RWPE2 (cell line): Measurements from ENCODE around the gene CASK.

Source experiments
- ATAC-seq: fragments of 200-7000 bp; cut with Tn5 transposase; 3 replicates; pipeline ENCODE4 v1.9.1; 2021; ENCODE audit warnings: low read depth
- DNase-seq: peaks from one replicate; pipeline ENCODE4 v3.0.0-alpha.2; 2020; ENCODE audit warnings: low spot score
- H3K27ac ChIP-seq: fragments of 450-650 bp; 2 replicates; pipeline ENCODE4 v1.5.1; 2017; ENCODE audit warnings: mild to moderate bottlenecking; ENCODE audit not compliant: poor library complexity, severe bottlenecking
- H3K27me3 ChIP-seq: fragments of 250-450 bp; sonication (Bioruptor Pico); 2 replicates; pipeline ENCODE4 v1.5.1; 2021; ENCODE audit warnings: mild to moderate bottlenecking, moderate library complexity; ENCODE audit not compliant: insufficient read depth, poor library complexity, severe bottlenecking
- H3K36me3 ChIP-seq: fragments of 250-450 bp; sonication (Bioruptor Pico); 2 replicates; pipeline ENCODE4 v1.5.1; 2020; ENCODE audit warnings: low read depth, mild to moderate bottlenecking, moderate library complexity
- H3K4me1 ChIP-seq: fragments of 250-450 bp; sonication (Bioruptor Pico); 2 replicates; pipeline ENCODE4 v1.5.1; 2021; ENCODE audit warnings: mild to moderate bottlenecking, moderate library complexity; ENCODE audit not compliant: insufficient read depth, poor library complexity, severe bottlenecking
- H3K4me3 ChIP-seq: fragments of 250-450 bp; sonication (Bioruptor Pico); 2 replicates; pipeline ENCODE4 v1.5.1; 2021; ENCODE audit warnings: mild to moderate bottlenecking, moderate library complexity; ENCODE audit not compliant: severe bottlenecking
- H3K9me3 ChIP-seq: fragments of 250-450 bp; sonication (Bioruptor Pico); 2 replicates; pipeline ENCODE4 v1.5.1; 2021; ENCODE audit warnings: mild to moderate bottlenecking, moderate library complexity; ENCODE audit not compliant: severe bottlenecking
- TF ChIP-seq, protein P1 (sequence below): fragments of 450-650 bp; IDR thresholded peaks from one replicate; pipeline ENCODE4 v1.5.1; 2017; ENCODE audit warnings: mild to moderate bottlenecking, moderate library complexity; ENCODE audit not compliant: poor library complexity, severe bottlenecking

CASK gene

DNA sequence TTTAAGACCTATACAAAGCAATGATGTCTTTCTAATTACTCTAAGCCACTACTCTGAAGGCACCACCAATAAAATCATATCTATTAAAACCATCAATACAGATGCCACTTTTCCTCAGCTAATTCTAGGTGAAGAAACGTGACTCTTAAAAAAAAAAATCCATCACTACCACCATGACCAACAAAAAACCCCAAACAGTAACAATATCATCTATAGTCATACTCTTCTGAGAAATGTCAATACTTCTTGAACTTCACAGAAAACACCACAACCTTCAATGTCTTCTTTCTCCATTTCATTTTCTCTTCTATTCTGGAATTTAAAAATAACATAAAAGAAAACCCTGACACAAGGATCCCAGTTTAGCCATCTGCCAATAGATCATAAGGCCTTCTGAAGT, 35.7 kb downstream of the CASK start:
- no peaks in the 10 kb centered on the region for H3K27me3 ChIP-seq
- H3K27ac ChIP-seq: no peak overlapping the region
- TF ChIP-seq, protein P1, sequence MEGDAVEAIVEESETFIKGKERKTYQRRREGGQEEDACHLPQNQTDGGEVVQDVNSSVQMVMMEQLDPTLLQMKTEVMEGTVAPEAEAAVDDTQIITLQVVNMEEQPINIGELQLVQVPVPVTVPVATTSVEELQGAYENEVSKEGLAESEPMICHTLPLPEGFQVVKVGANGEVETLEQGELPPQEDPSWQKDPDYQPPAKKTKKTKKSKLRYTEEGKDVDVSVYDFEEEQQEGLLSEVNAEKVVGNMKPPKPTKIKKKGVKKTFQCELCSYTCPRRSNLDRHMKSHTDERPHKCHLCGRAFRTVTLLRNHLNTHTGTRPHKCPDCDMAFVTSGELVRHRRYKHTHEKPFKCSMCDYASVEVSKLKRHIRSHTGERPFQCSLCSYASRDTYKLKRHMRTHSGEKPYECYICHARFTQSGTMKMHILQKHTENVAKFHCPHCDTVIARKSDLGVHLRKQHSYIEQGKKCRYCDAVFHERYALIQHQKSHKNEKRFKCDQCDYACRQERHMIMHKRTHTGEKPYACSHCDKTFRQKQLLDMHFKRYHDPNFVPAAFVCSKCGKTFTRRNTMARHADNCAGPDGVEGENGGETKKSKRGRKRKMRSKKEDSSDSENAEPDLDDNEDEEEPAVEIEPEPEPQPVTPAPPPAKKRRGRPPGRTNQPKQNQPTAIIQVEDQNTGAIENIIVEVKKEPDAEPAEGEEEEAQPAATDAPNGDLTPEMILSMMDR: no peak
- DNase-seq (no peak), ATAC-seq (no peak)
- no peaks in the 10 kb centered on the region for H3K36me3 ChIP-seq
- no peak overlapping the region for H3K4me3 ChIP-seq
- peaks cover 10% of the 10 kb centered on the region for H3K4me1 ChIP-seq
- H3K9me3 ChIP-seq: no peaks in the 10 kb centered on the region

GRCh38 chrX:41885724-41886123, 37.6 kb downstream of the CASK start:
- H3K27me3 ChIP-seq: no peaks in the 10 kb centered on the region

GRCh38 chrX:41881166-41881565, 42.2 kb downstream of the CASK start:
- no peak for ATAC-seq
- no peaks in the 10 kb centered on the region for H3K4me1 ChIP-seq
- H3K27me3 ChIP-seq: no peaks in the 10 kb centered on the region
- no peak overlapping the region for H3K4me3 ChIP-seq
- H3K36me3 ChIP-seq: no peaks in the 10 kb centered on the region
- no peak overlapping the region for H3K27ac ChIP-seq
- TF ChIP-seq, protein P1: no peak
- no peak for DNase-seq
- no peaks in the 10 kb centered on the region for H3K9me3 ChIP-seq

More at GRCh38 chrX:41885724-41886123, 37.6 kb downstream of the CASK start:
- no peak overlapping the region for H3K4me3 ChIP-seq
- DNase-seq (no peak), ATAC-seq (no peak)
- TF ChIP-seq, protein P1: no peak
- H3K36me3 ChIP-seq: no peaks in the 10 kb centered on the region
- H3K4me1 ChIP-seq: peaks cover 10% of the 10 kb centered on the region
- H3K9me3 ChIP-seq: no peaks in the 10 kb centered on the region
- H3K27ac ChIP-seq: no peak overlapping the region

- Histone ChIP-seq H3K27me3 (no peaks in the 10 kb centered on the region), H3K9me3 (no peaks in the 10 kb centered on the region), H3K4me3 (no peak overlapping the region), H3K27ac (no peak overlapping the region), H3K4me1 (no peaks in the 10 kb centered on the region), H3K36me3 (no peaks in the 10 kb centered on the region)
- ATAC-seq (no peak), DNase-seq (no peak)
- TF ChIP-seq, protein P1: no peak
Observed at GRCh38 chrX:41877167-41877566, 46.2 kb downstream of the CASK start.

GRCh38 chrX:41875142-41875541, 48.2 kb downstream of the CASK start:
- H3K27ac ChIP-seq: no peak overlapping the region
- no peaks in the 10 kb centered on the region for H3K4me1 ChIP-seq
- H3K27me3 ChIP-seq: no peaks in the 10 kb centered on the region
- no peaks in the 10 kb centered on the region for H3K9me3 ChIP-seq
- H3K4me3 ChIP-seq: no peak overlapping the region
- H3K36me3 ChIP-seq: no peaks in the 10 kb centered on the region
- TF ChIP-seq, protein P1: no peak
- DNase-seq (no peak), ATAC-seq (no peak)
